Islet of Langerhans (tissue), 1 donor: ENCODE results near the gene OSBPL10.

ENCODE experiments used
- FAIRE-seq: peaks from one replicate; lab custom pipeline; 2011; peaks lifted over from hg19 to GRCh38; lab: Jason Lieb, UNC

OSBPL10 gene

DNA sequence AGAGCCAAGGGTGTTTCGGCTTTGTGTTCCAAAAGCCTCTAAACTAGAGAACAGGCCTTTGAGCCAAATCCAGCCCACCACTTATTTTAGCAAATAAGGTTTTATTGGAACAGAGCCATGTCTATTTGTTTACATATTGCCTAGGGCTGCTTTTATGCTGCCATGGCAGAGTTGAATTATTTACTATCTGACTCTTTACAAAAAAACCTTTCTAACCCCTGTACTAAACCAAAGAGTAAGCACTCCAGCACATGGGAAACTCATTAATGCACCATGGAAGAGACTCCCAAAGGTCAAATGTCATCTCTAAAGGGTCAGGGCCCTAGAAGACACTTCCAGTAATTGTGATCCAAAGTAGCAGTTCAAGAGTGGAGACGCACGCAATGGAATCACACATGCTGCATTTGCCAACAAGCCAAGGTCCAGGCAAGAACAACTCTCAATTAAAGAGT, 22.3 kb downstream of the OSBPL10 start:
- no peak for FAIRE-seq

DNA sequence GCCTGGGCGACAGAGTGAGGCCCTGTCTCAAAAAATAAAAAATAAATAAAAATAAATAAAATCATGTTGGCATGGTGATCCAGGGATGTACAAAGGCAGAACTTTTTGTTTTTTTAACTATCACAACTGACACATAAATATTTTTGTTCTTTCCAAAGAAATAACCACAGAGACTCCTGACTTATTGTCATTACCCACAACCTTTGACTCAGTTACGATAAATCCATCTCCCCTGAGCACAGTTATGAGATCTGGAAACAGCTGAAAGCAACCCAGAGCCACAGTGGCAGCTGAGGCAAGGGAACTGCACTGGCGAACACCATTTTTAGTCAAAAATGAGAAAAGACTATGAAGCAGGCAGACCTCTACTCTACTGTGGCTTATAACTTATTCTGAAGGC, 24.0 kb downstream of the OSBPL10 start:
- no peak for FAIRE-seq

DNA sequence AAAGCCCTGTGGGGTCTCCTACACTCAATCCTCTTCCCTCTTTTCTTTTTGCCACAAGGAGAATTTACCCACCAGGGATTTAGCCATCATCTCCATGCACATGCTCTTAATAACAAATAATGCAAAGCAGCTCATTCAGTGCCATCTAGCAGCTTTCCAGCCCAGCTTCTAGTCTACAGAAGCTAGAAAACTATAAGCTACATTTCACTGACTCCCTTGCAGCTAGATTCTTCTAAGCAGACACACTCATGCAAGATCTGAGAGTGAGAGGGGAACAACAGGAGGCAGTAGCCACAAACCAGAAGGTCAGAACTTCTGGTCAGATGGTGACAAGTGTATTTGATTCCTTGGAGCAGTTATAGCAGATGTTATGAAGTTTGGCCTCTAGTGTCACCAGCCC, 25.5 kb downstream of the OSBPL10 start:
- FAIRE-seq: no peak

DNA sequence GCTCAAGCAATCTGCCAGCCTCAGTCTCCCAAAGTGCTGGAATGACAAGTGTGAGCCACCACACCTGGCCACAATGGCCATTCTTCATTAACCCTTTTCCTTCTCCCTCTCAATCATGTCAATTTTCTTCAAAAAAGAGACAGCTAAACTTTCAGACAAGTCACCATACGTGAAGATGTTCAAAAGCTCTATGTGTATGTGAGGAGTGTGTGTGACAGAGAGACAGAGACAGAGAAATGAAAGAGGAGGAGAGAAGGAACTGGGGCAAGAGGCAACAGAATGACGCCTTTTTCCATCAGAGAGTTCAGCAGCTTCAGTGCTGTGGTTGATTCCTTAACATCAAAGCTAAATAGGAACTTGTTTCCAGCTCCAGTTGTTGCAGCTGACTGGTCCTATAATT, 27.4 kb downstream of the OSBPL10 start:
- no peak for FAIRE-seq

DNA sequence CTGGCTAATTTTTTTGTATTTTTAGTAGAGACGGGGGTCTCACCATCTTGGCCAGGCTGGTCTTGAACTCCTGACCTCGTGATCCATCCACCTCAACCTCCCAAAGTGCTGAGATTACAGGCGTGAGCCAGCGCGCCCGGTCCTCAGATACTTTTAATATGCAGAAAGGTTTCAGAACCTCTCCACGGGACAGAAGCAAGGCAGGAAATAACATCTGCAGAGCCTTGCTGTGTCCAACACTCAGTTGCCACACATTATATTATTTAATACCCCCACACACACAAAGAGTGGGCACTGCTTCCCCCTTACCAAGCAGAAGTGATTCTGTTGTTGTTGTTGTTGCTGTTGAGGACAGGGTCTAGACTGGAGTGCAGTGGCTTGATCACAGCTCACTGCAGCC, 28.0 kb downstream of the OSBPL10 start:
- FAIRE-seq: no peak

DNA sequence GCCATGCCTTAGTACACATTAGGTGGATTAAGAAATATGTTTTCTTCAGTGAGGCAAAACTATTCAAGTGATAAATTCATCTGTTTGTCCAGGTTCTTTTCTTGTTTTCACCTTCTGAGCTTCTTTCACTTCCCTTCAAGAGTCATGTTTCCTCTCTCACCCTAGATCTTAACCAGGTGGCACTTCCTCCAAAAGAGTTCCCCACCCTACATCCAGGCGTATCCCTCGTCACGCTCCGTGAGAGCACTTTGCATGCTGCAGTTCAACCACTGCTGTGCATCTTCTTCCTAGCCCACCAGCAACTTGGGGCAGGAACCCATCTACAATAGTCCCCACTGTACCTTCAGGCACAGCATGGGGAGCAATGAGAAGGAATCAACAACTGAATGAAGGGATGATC, 28.9 kb downstream of the OSBPL10 start:
- FAIRE-seq: no peak

DNA sequence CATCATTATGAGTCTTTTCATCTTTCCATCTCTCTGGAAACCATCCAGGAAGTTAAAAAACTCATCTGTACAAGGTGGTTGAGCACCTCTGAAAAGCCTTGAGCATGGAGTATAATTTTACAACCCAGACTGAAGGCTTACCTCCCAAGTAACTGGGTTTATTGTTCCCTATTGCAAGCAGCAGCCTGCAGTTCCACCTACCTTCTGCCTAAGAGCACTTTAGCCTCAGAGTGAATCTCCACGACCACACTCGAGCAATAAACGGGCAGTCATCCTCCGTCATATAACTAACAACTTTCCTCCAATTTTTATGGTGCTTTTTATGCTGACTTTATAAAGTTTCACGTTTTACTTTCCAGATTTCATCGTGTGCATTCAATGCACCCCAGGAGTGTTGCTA, 32.8 kb downstream of the OSBPL10 start:
- FAIRE-seq: no peak

DNA sequence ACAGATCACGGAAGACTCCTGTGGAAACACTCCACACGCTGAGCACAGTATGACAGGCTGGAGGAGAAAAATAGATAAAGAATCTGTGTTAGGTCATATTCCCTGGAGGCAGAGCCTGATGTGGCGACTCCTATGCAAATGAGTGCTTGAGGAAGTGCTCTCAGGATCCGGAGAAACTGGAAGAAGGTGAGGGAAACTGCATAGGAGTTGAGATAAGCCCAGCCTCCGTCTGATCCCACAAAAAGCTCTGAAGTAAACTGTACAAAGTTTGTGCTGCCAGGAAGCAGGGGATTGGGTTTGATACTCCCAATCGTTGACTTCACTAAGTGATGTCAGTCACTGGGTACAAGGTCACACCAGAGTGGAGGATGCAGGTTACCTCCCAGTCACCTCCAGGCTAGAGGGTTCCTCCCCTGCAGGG, 33.4 kb downstream of the OSBPL10 start:
- FAIRE-seq: no peak

DNA sequence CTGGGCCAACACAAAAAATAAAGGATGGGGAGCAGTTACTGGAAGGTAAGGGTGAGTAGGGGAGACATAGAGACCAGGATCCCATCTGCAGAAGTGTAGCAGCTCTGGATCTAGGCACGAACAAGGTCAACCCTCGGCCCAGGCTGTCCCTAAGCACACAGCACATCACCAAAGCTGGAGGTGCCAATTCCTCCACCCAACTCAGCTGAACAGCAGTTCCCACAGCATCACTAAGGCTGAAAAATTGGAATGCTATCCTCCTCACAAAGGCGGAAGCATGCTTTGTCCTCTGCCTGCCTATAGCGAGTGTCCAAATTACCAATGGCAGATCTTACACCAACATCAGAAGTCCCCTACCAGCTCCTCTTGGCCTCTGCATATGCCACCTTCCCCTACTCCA, 33.9 kb downstream of the OSBPL10 start:
- no peak for FAIRE-seq

DNA sequence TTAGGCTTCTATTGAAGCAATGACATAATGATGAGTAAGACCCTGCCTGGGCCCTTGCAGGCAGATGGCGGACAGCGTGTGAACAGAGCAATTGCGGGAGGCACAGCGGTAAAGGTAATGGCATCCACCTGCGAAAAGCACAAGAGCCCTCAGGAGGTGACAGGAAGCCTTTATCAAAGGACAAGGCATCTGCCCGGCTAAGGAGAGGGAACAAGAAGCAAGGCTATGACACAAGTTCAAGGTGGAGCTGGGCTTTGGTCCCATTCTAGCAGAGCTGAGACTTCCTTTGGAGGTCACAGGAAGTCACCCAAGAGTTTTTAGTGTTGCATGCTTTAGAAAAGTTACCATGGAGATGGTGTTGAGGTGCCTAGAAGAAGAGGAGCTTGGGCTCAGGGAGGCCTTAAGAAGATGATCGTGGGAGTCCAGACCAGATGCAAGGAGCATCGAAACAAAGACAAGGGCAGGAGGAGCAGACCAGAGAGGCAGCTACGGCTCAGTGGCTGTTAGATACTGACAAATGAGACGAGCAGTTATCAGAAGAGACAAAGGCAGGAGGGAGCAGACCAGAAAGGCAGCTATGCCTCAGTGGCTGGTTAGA, 34.5 kb downstream of the OSBPL10 start:
- FAIRE-seq: no peak

DNA sequence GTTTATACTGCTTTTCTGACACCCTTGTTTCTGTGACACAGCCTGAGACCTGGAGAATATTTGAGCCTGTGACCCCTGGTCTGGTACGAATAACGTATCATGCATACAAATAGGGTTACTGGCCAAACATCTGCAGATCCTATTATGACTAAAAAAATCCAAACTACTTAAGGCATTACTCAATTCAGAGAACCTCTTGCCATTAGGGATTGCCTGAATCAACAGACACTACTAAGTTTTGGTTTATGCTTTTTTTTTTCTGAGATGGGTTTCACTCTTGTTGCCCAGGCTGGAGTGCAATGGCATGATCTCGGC, 35.4 kb downstream of the OSBPL10 start:
- FAIRE-seq: no peak

DNA sequence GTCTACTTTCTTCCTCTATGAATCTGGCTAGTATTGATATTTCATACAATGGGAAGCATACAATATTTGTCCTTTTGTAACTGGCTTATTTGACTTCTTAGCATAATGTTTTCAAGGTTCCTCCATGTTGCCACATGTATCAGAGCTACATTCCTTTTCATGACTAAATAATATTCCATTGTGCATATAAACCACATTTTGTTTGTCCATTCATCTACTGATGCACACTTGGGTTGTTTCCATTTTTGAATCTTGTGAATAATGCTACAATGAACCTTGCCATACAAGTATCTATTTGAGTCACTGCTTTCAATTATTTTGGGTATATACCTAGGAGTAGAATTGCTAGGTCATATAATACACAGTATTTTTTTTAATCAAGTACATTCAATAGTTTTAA, 38.0 kb downstream of the OSBPL10 start:
- no peak for FAIRE-seq

DNA sequence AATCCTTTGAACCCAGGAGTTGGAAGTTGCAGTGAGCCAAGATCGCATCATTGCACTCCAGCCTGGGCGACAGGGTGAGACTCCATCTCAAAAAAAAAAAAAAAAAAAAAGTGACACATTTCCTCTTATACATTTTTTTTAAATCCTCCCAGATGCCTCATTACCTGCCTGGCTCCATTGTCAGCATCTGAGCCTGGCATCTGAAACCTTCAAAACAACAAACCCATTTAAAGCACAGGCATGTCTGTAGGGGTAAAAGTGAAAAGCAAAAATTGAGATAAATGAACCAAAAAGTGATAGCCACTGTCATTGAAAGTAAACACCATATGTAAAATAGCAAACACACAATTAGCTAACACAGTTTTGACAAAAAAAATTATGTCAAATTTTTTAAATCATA, 38.6 kb downstream of the OSBPL10 start:
- FAIRE-seq: no peak

DNA sequence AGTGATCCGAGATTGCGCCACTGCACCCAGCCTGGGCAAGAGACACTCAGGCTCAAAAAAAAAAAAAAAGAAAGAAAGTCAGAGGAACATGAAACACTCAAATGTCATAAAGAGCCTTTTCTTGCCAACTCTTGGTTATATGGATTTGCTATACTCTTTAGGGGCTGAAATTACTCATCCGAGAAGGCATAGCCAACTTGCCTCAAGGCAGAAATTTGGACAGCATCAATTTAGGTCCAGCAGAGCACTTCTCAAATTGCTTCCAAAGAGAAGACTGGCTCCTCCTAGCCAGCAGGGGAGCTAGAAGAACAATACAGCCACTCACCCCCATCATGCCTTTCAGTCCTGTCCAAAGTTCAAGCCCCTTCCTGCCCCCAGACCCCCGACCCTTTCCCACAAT, 43.8 kb downstream of the OSBPL10 start:
- no peak for FAIRE-seq

DNA sequence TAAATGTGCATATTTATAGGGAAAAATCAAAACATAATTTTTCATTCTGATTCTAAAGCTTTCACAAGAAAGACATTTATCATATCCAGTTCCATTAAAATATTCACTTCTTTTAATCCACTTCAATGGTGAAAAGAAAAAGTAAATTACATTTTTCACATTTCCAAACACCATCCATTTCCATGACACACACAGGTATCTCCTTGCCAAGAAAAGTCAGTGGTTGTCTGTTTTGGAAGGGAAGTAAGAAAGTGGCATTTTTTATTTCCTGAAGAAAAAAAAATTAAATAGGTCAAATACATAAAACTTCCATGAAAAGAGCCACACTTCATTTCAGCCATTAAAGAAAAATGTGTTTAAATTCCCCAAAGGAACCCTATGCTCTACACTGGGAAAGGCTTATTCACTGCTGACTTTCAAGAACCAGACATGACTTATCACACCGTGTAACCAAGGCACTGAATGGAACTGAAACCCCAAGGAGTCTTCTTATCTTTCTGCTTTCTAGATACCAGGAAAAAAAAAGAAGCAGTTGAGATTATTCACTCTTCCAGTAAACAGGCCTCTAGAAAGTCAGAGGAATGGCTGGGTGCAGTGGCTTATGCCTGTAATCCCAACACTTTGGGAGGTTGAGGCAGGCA, 44.5 kb downstream of the OSBPL10 start:
- no peak for FAIRE-seq

DNA sequence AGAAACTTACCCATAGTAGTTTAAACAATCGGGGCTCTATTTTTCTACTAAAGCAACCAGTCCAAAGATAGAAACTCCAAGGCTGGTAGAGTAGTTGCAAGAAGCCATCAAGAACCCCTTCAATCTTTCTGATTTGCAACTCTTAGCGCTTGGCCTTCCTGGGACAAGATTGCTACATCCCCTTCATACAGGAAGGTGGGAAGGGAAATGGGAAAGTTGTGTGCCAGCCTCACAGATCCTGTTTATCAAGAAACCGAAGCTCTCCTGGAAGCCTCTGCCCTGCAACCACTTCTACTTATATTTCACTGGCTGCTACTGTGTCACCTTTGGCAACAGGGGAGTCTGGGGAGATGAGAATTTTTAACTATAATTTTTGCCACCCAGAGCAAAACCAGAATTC, 46.2 kb downstream of the OSBPL10 start:
- FAIRE-seq: no peak

DNA sequence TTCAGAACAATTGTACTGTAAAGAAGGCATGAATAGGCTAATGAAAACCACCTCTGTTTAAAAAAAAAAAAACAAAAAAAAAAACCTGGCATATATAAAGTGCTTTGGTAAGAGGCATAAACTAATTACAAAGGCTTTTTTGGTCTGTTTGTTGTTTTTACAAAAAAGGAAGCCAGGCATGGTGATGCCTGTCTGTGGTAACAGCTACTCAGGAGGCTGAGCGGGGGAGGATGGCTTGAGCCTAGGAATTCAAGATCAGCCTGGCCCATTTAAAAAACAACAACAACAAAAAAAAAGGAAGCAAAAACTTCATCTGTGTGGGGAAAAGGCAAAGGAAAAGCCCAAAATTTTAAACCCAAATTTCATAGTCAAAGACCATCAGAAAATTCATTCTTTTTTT, 47.0 kb downstream of the OSBPL10 start:
- FAIRE-seq: no peak

DNA sequence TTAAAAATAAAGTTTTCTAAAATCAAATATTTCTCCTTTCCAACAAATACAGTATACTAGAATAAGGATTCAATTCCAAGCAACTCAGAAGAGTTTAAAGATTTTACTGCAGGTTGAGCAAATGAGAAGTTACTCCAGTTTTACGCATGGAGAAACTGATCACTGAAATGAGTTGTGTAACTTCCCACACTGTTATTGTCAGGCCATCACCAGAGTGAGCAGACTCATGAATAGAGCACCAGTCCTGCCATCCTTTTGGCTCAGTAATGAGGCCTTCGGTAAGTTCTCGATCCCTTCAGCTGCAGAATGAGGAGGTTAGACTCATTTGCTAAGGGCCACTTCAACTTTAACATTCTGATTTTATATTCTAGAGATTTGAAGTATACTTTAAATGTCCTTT, 48.1 kb downstream of the OSBPL10 start:
- no peak for FAIRE-seq

DNA sequence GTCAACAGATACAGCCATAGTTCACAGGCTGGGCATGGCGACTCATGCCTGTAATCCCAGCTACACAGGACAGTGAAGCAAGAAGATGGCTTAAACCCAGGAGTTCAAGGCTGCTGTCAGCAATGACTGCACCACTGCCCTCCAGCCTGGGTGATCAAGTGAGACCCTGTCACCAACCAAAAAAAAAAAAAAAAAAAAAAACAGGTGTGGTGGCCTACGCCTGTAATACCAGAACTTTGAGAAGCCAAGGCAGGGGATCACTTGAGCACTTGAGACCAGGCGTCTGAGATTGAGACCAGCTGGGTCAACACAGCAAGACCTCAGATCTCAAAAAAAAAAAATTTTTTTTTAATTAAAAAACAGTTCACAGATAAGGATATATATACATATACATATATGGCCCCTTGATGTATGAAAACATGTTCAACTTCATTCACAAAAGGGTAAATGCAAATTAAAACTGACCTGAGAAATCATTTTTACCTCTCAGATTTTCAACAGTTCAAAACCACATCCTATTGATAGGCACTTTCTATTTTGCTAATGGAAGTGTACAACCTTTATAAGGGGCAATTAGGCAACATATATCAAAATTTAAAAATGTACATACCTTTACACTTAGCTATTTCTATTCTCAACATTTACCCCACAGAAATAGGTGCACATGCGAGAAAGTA, 51.1 kb downstream of the OSBPL10 start:
- FAIRE-seq: no peak

DNA sequence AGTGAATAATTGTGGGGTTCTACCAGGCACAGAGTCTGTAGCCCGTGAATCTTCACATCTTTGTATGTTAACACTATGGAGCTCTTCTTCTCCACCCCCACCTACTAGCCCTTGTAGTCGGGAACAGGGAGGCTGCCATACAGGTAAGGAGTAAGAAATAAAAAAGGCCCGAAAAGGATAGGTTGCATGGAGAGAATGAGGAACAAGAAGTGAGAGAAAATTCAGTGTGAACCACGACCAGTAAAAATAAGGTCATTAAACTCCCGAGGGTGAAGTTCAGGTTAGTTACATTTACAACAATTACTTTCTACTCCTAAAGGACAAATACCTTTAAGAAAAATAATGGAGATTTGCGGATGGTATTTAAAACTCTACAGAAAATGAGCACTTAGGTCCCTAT, 53.3 kb downstream of the OSBPL10 start:
- FAIRE-seq: no peak

DNA sequence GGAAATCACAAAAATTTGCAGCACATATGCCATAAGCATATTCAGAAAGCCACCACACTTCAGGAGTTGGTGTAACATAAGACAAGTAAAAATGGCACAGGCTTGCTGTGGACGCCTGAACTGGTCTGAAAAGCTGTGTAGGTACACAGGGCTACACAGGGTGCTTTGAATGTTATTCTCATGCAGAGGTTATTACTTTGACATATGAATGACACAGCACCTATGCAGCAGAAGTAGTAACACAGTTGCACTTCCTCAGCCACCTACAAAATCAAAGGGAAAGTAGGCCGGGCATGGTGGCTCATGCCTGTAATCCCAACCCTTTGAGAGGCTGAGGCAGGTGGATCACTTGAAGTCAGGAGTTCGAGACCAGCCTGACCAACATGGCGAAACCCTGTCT, 54.5 kb downstream of the OSBPL10 start:
- no peak for FAIRE-seq

DNA sequence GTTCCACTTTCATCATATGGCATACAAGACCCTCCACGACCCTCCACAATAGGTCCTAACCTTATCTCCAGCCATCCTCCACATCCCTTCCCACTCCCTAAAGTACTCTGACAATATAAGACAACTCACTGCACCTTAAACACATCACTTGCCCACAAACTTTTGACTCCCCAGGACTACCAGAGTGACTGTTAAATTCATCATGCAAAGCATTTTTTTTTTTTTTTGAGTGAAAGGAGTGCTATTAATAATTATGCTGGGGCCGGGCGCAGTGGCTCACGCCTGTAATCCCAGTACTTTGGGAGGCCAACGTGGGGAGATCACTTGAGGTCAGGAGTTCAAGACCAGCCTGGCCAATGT, 55.8 kb downstream of the OSBPL10 start:
- FAIRE-seq: no peak

DNA sequence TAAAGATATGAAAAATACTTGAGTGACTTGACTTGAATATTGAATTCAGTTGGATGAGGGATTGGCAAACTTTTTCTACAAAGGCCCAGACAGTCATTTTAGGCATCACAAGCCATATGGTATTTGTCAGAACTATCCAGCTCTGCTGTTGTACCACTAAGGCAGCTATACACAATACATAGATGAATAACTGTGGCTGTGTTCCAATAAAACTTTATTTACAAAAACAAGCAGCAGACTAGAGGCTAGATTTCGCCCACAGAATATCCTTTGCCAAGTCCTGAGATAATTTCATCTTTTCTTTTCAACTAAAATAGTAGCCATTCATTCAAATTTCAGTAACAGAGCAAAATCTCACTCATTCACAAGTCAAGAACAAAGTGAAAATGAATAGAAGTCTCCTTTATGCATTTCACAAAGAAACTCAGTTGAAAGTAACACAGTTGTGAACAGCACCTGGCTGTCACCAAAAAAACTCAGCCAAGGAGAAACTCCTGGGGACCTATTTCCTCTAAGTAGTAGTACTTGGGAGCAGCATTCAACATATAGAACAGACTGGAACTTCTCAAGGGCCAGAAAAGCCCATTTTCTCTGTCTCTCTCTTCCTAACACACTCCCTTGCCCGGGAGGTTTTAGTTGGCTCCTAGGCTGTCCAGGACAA, 56.3 kb downstream of the OSBPL10 start:
- FAIRE-seq: no peak

DNA sequence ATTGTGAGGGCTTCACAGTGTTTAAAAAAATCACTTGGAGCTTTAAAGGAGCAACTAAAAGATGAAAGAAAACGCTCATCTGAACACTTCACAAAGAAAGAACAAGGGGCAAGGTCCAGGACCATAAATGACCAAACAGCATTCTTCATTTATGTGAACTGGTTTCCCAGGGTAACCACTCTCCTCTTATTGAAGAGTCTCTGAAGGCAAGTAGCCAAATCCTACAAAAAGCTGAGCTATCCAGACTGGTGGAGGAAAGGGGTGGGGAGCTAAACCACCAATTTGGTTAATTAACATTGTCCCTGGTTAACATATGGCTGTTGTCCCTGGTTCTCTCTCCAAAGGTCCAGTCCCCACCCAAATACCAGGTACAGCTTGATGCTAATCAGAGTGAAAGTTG, 58.1 kb downstream of the OSBPL10 start:
- no peak for FAIRE-seq
